A549 (cell line): ENCODE results near the gene PPP4R1. TPM values are rescaled to one million over a fixed set of nuclear protein-coding genes. Genes with fewer than 3 reads are reported as not detected.

ENCODE experiments used
- ATAC-seq, 2 experiments: fragments of 200-7000 bp in 1 of 2; fragments of >200 bp in 1 of 2; cut with Nextera tagmentation in 1 of 2; cut with Tn5 transposase in 1 of 2; 3 replicates each; pipeline versions ENCODE4 v1.8.0 to v1.9.1; 2018 to 2020; ENCODE audit warnings: mild to moderate bottlenecking in 1 of 2, moderate library complexity in 1 of 2
- CTCF ChIA-PET: fragments of 300-600 bp; sonication (Branson Sonifier 250); formaldehyde crosslinking; extraction: SDS; loops from one replicate; lab custom pipeline; 2021; ENCODE audit warnings: antibody characterized with exemption, inconsistent platforms; lab: Yijun Ruan, JAX
- POLR2A ChIA-PET: fragments of 350-600 bp; formaldehyde crosslinking; extraction: SDS; loops from one replicate; lab custom pipeline; 2021; ENCODE audit warnings: antibody characterized with exemption, inconsistent platforms; lab: Yijun Ruan, JAX
- DNase-seq, 2 experiments: peaks; one replicate each; pipeline versions ENCODE4 v3.0.0 to v3.0.0-alpha.2; 2011 to 2016; ENCODE audit warnings: low read depth in 1 of 2, low spot score in 1 of 2
- FAIRE-seq: peaks from 2 replicates; lab custom pipeline; 2011; peaks lifted over from hg19 to GRCh38; lab: Jason Lieb, UNC
- H3K27ac ChIP-seq, 2 experiments: fragments of >200 bp; sonication (Bioruptor Twin); formaldehyde crosslinking; 3 replicates each; pipeline ENCODE4 v1.5.1; 2016 to 2017
- H3K4me1 ChIP-seq: fragments of >200 bp; sonication (Bioruptor Twin); formaldehyde crosslinking; 3 replicates; pipeline ENCODE4 v1.6.1; 2016
- H3K4me2 ChIP-seq: fragments of >200 bp; sonication (Bioruptor Twin); formaldehyde crosslinking; 3 replicates; pipeline ENCODE4 v1.6.1; 2016
- H3K4me3 ChIP-seq: fragments of >200 bp; sonication (Bioruptor Twin); formaldehyde crosslinking; 3 replicates; pipeline ENCODE4 v1.5.1; 2016
- H3K9me3 ChIP-seq: fragments of >200 bp; sonication (Bioruptor Twin); formaldehyde crosslinking; 3 replicates; pipeline ENCODE4 v1.6.1; 2016
- CBX2 ChIP-seq: fragments of 200-600 bp; sonication (generic); IDR thresholded peaks from 2 replicates; pipeline ENCODE4 v1.6.1; 2016; ENCODE audit warnings: low read depth, mild to moderate bottlenecking, borderline replicate concordance
- CBX8 ChIP-seq: fragments of 200-600 bp; sonication (generic); IDR thresholded peaks from 2 replicates; pipeline ENCODE4 v1.6.1; 2016
- CEBPB ChIP-seq, 2 experiments: fragments of >200 bp in 1 of 2; sonication (Bioruptor Twin) in 1 of 2; formaldehyde crosslinking in 1 of 2; IDR thresholded peaks; 2 replicates each; pipeline ENCODE4 v1.6.1; 2012 to 2016
- FOSL2 ChIP-seq, 2 experiments: fragments of 450-650 bp in 1 of 2; fragments of >200 bp in 1 of 2; sonication (Bioruptor Twin) in 1 of 2; formaldehyde crosslinking; IDR thresholded peaks; 2 replicates each; pipeline versions ENCODE4 v1.5.0 to v1.6.1; 2016 to 2020; ENCODE audit warnings: mild to moderate bottlenecking in 1 of 2, moderate library complexity in 1 of 2
- GATA3 ChIP-seq: IDR thresholded peaks from 2 replicates; pipeline ENCODE4 v1.6.1; 2012; ENCODE audit warnings: borderline replicate concordance
- HOXA7 ChIP-seq: fragments of 250-450 bp; sonication (Bioruptor Pico); IDR thresholded peaks from 2 replicates; pipeline ENCODE4 v1.5.0; 2020; ENCODE audit warnings: mild to moderate bottlenecking, moderate library complexity
- HOXB13 ChIP-seq: fragments of 250-450 bp; sonication (Bioruptor Pico); IDR thresholded peaks from 2 replicates; pipeline ENCODE4 v1.5.0; 2020; ENCODE audit warnings: low read depth, mild to moderate bottlenecking, moderate library complexity
- JUN ChIP-seq, 2 experiments: fragments of >200 bp; sonication (Bioruptor Twin); formaldehyde crosslinking; IDR thresholded peaks; 2 replicates in 1 of 2; 3 replicates in 1 of 2; pipeline ENCODE4 v1.6.1; 2016 to 2017
- JUNB ChIP-seq: fragments of >200 bp; sonication (Bioruptor Twin); formaldehyde crosslinking; IDR thresholded peaks from 2 replicates; pipeline ENCODE4 v1.6.1; 2016
- MAFK ChIP-seq: fragments of 450-650 bp; IDR thresholded peaks from 2 replicates; pipeline ENCODE4 v1.6.1; 2014; ENCODE audit not compliant: partially characterized antibody
- MAZ ChIP-seq: fragments of 150-350 bp; IDR thresholded peaks from 2 replicates; pipeline ENCODE4 v1.6.1; 2014; ENCODE audit warnings: antibody characterized with exemption, low read depth, low read length, borderline replicate concordance
- NFE2L2 ChIP-seq: fragments of 150-350 bp; conservative IDR thresholded peaks from 2 replicates; pipeline ENCODE4 v1.6.1; 2014; ENCODE audit warnings: low read length
- NPAS2 ChIP-seq: fragments of 250-450 bp; sonication (Bioruptor Pico); IDR thresholded peaks from 2 replicates; pipeline ENCODE4 v1.8.0; 2022; ENCODE audit warnings: mild to moderate bottlenecking, moderate library complexity, borderline replicate concordance
- PHF8 ChIP-seq: fragments of 200-600 bp; sonication (generic); IDR thresholded peaks from 2 replicates; pipeline ENCODE4 v1.6.1; 2016; ENCODE audit warnings: low read depth, mild to moderate bottlenecking, antibody characterized with exemption, moderate library complexity, borderline replicate concordance
- RAD21 ChIP-seq, 2 experiments: fragments of >200 bp in 1 of 2; sonication (Bioruptor Twin) in 1 of 2; formaldehyde crosslinking in 1 of 2; IDR thresholded peaks in 1 of 2; conservative IDR thresholded peaks in 1 of 2; 2 replicates in 1 of 2; 3 replicates in 1 of 2; pipeline ENCODE4 v1.6.1; 2012 to 2018; ENCODE audit warnings: inconsistent platforms in 1 of 2
- RARB ChIP-seq: fragments of 250-450 bp; sonication (Bioruptor Pico); IDR thresholded peaks from 2 replicates; pipeline ENCODE4 v1.8.0; 2021; ENCODE audit warnings: mild to moderate bottlenecking, moderate library complexity
- RCOR1 ChIP-seq: fragments of 150-350 bp; IDR thresholded peaks from 2 replicates; pipeline ENCODE4 v1.6.1; 2014; ENCODE audit warnings: antibody characterized with exemption, low read length, low read depth
- RFX5 ChIP-seq: fragments of 450-650 bp; IDR thresholded peaks from 2 replicates; pipeline ENCODE4 v1.7.1; 2014; ENCODE audit warnings: antibody characterized with exemption, mild to moderate bottlenecking, moderate library complexity
- TP53 ChIP-seq: fragments of 250-450 bp; sonication (Bioruptor Pico); IDR thresholded peaks from 2 replicates; pipeline ENCODE4 v1.5.0; 2021; ENCODE audit warnings: mild to moderate bottlenecking, moderate library complexity
- ZC3H11A ChIP-seq: fragments of 450-650 bp; IDR thresholded peaks from 2 replicates; pipeline ENCODE4 v1.6.1; 2014; ENCODE audit warnings: antibody characterized with exemption, mild to moderate bottlenecking
- WGBS: methylation state at CpG from one replicate; pipeline ENCODE4 v1.1.6; 2017; ENCODE audit errors: missing lambda C conversion rate; 5-methylcytosine and 5-hydroxymethylcytosine counted together
- polyA plus RNA-seq, 4 experiments: library from polyadenylated mRNA; depleted of rRNA in 3 of 4; stranded (reverse); fragments of >200 nt; fragmentation: RNase III in 1 of 4; extraction: RNeasy Plus Mini Kit Qiagen cat#74134 plus additional on column Dnase treatment in 1 of 4; gene quantifications; 2 replicates in 3 of 4; 3 replicates in 1 of 4; pipeline ENCODE4 v1.2.3, GENCODE V29; 2011 to 2017
- TF ChIP-seq, protein P1 (sequence below): IDR thresholded peaks from 2 replicates; pipeline ENCODE4 v1.6.1; 2012
- TF ChIP-seq, protein P2 (sequence below): fragments of 150-350 bp; IDR thresholded peaks from 2 replicates; pipeline ENCODE4 v1.6.1; 2014; ENCODE audit warnings: low read depth, mild to moderate bottlenecking, low read length

PPP4R1 gene
- polyA plus RNA-seq, 2 of the 4 experiments (the other 2 are of a cell fraction), result 40.1 to 97.3 TPM

DNA sequence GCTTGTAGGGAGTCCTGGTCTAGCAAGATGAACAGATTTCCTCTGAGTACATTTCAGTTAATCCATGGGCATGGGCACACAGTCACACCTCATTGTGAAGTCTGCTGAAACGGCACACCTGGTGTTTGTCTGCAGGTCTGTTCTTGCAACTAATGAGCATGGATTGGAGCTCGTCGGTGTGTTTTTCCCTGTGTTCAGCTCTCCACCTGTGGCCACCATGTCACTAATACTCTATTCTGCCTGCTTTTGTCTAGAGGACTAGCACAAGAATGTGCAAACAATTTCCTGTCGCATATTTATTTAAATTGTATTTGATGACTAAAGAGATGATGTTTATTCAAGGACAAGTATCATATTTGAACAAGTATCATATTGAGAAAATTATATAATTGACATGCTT lies 24.5 kb upstream of the PPP4R1 start:
- ChIA-PET CTCF (interaction anchor here (1.0 to 2.5 kb wide), 5 partner anchors 23 to 135 kb away, joined by 3 to 8 read pairs (median 3); no protein-coding TSS in a partner anchor), POLR2A (no interaction called here)
- FAIRE-seq, result no peak
- no peak for TF ChIP-seq ZC3H11A
- no peak for TF ChIP-seq NFE2L2
- TF ChIP-seq, protein P1, sequence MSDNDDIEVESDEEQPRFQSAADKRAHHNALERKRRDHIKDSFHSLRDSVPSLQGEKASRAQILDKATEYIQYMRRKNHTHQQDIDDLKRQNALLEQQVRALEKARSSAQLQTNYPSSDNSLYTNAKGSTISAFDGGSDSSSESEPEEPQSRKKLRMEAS, result no peak
- TF ChIP-seq RCOR1, result no peak
- no peak for TF ChIP-seq RFX5
- TF ChIP-seq HOXB13 (CRISPR knock-in tag), result no peak
- 54% methylated on average over 4 of the region's 4 CpGs for WGBS
- no peaks in the 10 kb centered on the region for H3K9me3 ChIP-seq
- peaks cover 21% of the 10 kb centered on the region for H3K4me1 ChIP-seq
- no peak overlapping the region for H3K4me3 ChIP-seq
- 0 out of 3 replicates have a peak overlapping the region, but pooled peaks have one; percentile 11 for H3K4me2 ChIP-seq
- H3K27ac ChIP-seq, result peak overlapping the region in 1 of 2 experiments; percentile 64; a peak in 2 of 6 replicates
- no peak for ATAC-seq
- no peak for DNase-seq

DNA sequence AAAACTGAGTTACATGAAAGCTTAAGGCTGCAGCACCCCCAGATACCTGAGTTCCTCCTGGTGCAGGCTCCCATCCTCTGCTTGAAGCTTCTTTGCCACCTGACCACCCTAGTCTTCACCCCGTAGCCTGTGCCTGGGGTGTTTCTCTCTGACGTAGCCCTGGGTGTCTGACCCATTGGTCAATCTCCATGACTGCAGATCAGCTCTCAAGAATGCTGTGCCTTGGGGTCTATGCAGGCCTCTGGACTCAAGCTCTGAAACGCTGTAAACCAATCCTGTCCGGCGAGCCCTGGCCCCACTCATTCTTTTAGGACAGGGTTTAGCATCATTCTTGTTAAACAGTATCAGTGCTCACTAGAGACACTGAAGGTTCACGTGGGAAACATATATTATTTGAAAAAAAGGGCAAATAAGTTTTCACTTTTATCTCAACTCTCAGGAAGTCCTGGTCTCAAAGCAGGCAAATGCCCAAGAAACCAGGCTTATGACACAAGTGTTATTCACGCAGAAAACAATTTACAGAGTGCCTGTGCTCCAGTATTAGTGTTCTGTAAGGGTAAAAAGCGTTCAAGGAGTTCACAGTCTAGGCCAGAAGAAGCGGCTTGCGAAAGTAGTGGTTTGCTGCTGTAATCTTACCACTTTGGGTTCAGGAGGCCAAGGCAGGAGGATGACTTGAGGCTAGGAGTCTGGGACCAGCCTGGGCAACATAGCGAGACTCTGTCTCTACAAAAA lies 22.8 kb upstream of the PPP4R1 start:
- ATAC-seq, result no peak
- TF ChIP-seq JUNB (no peak), ZC3H11A (no peak)
- Histone ChIP-seq H3K4me2 (no peak overlapping the region), H3K4me3 (no peak overlapping the region), H3K9me3 (no peaks in the 10 kb centered on the region), H3K4me1 (peaks cover 19% of the 10 kb centered on the region), H3K27ac (peak overlapping the region in 1 of 2 experiments; percentile 22; a peak in 1 of 6 replicates)
- no peak for DNase-seq
- WGBS, result 86% methylated on average over 11 of the region's 11 CpGs
- no peak for FAIRE-seq
- ChIA-PET CTCF (no interaction called here), POLR2A (no interaction called here)

DNA sequence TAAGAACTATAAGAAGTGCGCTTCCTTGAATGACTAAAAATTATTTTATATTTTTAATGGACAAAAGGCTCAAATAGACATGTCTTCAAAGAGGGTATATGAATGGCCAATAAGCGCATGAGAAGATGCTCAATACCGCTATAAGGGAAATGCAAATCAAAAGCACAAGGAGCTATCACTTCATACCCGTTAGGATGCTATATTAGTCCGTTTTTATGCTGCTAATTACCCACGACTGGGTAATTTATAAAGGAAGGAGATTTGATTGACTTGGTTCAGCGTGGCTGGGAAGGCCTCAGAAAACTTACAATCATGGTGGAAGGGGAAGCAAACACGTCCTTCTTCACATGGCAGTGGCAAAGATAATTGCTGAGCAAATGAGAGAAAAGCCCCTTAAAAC lies 20.5 kb upstream of the PPP4R1 start:
- Histone ChIP-seq H3K4me1 (peaks cover 35% of the 10 kb centered on the region), H3K27ac (no peak overlapping the region), H3K4me2 (no peak overlapping the region), H3K4me3 (no peak overlapping the region), H3K9me3 (no peaks in the 10 kb centered on the region)
- CTCF ChIA-PET, result no interaction called here
- TF ChIP-seq CEBPB (IDR thresholded peaks at IDR 0.05), result no peak
- TF ChIP-seq RAD21 (conservative IDR thresholded peaks at IDR 0.05 in 1 of 2, IDR thresholded peaks at IDR 0.05 in 1 of 2), result no peak
- no peak for TF ChIP-seq HOXA7 (CRISPR knock-in tag)
- no peak for TF ChIP-seq TP53 (CRISPR knock-in tag)
- no peak for TF ChIP-seq MAFK
- no peak for TF ChIP-seq NPAS2
- no peak for TF ChIP-seq GATA3
- no peak for TF ChIP-seq MAZ
- DNase-seq (no peak), FAIRE-seq (no peak), ATAC-seq (no peak)
- POLR2A ChIA-PET, result no interaction called here
- WGBS, result 79% methylated on average over 8 of the region's 8 CpGs

DNA sequence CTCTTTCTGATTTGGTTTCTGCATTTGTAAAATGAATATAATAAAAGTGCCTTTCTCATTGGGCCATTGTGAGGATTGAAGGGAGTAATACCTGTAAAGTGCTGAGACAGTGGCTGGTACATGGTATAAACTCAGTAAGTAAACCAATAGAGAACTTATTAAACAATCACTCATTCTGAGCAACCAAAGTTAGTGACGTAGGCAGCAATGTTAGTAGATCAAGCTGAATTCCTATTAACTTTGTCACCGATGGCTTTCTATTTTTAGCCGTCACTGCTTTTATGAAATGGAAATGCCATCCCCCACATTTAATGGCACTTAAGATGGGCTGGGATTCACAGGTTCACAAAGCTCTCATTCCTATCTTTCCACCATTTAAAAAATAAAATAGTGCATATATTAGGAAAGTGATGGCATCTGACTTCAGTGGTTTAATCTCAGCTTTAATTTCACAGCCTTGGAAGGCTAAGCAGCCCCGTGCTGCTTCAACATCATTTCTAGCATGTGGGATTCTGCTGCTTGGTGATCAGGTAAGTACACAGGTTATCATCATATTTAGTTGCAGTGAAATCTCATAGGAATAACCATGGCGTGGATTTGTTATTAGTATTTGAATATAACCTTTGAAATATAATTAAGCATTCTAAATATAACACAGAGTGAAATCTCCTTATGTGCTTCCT lies 17.6 kb upstream of the PPP4R1 start:
- ChIA-PET CTCF (interaction anchor here (0.8 kb wide), 1 partner anchor 11 kb away, joined by 3 read pairs; no protein-coding TSS in a partner anchor), POLR2A (no interaction called here)
- TF ChIP-seq PHF8, result no peak
- TF ChIP-seq GATA3, result no peak; the same call in 1 of the 2 replicates
- TF ChIP-seq FOSL2 (IDR thresholded peaks at IDR 0.05), result no peak
- TF ChIP-seq FOSL2 (CRISPR knock-in tag; IDR thresholded peaks at IDR 0.05), result peak; percentile 78
- TF ChIP-seq, protein P2, sequence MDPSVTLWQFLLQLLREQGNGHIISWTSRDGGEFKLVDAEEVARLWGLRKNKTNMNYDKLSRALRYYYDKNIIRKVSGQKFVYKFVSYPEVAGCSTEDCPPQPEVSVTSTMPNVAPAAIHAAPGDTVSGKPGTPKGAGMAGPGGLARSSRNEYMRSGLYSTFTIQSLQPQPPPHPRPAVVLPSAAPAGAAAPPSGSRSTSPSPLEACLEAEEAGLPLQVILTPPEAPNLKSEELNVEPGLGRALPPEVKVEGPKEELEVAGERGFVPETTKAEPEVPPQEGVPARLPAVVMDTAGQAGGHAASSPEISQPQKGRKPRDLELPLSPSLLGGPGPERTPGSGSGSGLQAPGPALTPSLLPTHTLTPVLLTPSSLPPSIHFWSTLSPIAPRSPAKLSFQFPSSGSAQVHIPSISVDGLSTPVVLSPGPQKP, result no peak
- TF ChIP-seq JUN (IDR thresholded peaks at IDR 0.05), result 0 out of 5 replicates have a peak, but pooled peaks of 1 of the 2 experiments have one; percentile 29
- TF ChIP-seq RARB (CRISPR knock-in tag), result no peak
- peak; percentile 31 for TF ChIP-seq MAFK
- TF ChIP-seq CBX2, result no peak
- 0 out of 4 replicates have a peak, but pooled peaks of 1 of the 2 experiments have one; percentile 7 for TF ChIP-seq CEBPB (IDR thresholded peaks at IDR 0.05)
- TF ChIP-seq CBX8, result no peak
- peak; percentile 23; the same call in 1 of the 2 replicates for TF ChIP-seq JUNB
- WGBS, result 13% methylated on average over 5 of the region's 5 CpGs
- Histone ChIP-seq H3K9me3 (no peaks in the 10 kb centered on the region), H3K4me2 (peak overlapping the region; percentile 60), H3K4me1 (peaks cover 34% of the 10 kb centered on the region), H3K4me3 (no peak overlapping the region), H3K27ac (peak overlapping the region; percentile 66 to 84)
- DNase-seq, result peak; percentile 62 to 90
- no peak for FAIRE-seq
- ATAC-seq, result peak; percentile 95 to 96
